Measurements from ENCODE around the gene MRPL4. TPM values are rescaled to one million over a fixed set of nuclear protein-coding genes. Genes with fewer than 3 reads are reported as not detected.
A peak's percentile ranks its signal among the peaks of the same experiment; 100 is the strongest.

Gene MRPL4
- total RNA-seq, 2 donors from 2014 or later, result 28.4 to 29.9 TPM

GRCh38 chr19:10289836-10290356 lies 37.9 kb downstream of the MRPL4 start, which contains the start of gene ICAM5:
TSS of gene ICAM5 (plus strand) at chr19:10289952. CDS start at chr19:10290044, 92 bp downstream.
- DNase-seq (ENCODE audit: low spot score) (no peak), ATAC-seq (ENCODE audit: insufficient number of reproducible peaks, low FRiP score, low read depth) (no peak)
- H3K27me3 ChIP-seq (replicated peaks; ENCODE audit: insufficient read depth), result peaks cover 30% of the 10 kb centered on the region
- H3K4me1 ChIP-seq (ENCODE audit: control insufficient read depth in 1 of 2, low read depth in 2 of 2), result peaks cover 45 to 58% of the 10 kb centered on the region in 2 donors
- H3K4me3 ChIP-seq, result peak within 1 kb of the TSS; percentile 74
- TF ChIP-seq CTCF (IDR thresholded peaks at IDR 0.05), result no peak
- no peaks in the 10 kb centered on the region for H3K36me3 ChIP-seq
- no peaks in the 10 kb centered on the region for H3K9me3 ChIP-seq
- H3K27ac ChIP-seq, result no peak within 1 kb of the TSS

GRCh38 chr19:10290357-10290875 lies 38.4 kb downstream of the MRPL4 start:
- Histone ChIP-seq H3K27ac (no peak overlapping the region), H3K36me3 (no peaks in the 10 kb centered on the region), H3K4me1 (ENCODE audit: control insufficient read depth in 1 of 2, low read depth in 2 of 2) (peaks cover 47 to 61% of the 10 kb centered on the region in 2 donors), H3K4me3 (peak overlapping the region; percentile 74), H3K9me3 (no peaks in the 10 kb centered on the region), H3K27me3 (replicated peaks; ENCODE audit: insufficient read depth) (peaks cover 35% of the 10 kb centered on the region)
- ATAC-seq (ENCODE audit: insufficient number of reproducible peaks, low FRiP score, low read depth) (no peak), DNase-seq (ENCODE audit: low spot score) (no peak)
- no peak for TF ChIP-seq CTCF (IDR thresholded peaks at IDR 0.05)

- no peak for ATAC-seq (ENCODE audit: insufficient number of reproducible peaks, low FRiP score, low read depth)
- H3K4me1 ChIP-seq (ENCODE audit: control insufficient read depth in 1 of 2, low read depth in 2 of 2), result peaks cover 51 to 67% of the 10 kb centered on the region in 2 donors
- H3K9me3 ChIP-seq, result no peaks in the 10 kb centered on the region
These were observed 39.0 kb downstream of the MRPL4 start for GRCh38 chr19:10290876-10291553.

GRCh38 chr19:10291554-10292205 lies 39.7 kb downstream of the MRPL4 start:
- DNase-seq (ENCODE audit: low spot score) (no peak), ATAC-seq (ENCODE audit: insufficient number of reproducible peaks, low FRiP score, low read depth) (no peak)
- Histone ChIP-seq H3K9me3 (no peaks in the 10 kb centered on the region), H3K27ac (peak overlapping the region in 1 of 2 donors; percentile 28), H3K4me3 (peak overlapping the region; percentile 74), H3K27me3 (replicated peaks; ENCODE audit: insufficient read depth) (peaks cover 36% of the 10 kb centered on the region), H3K36me3 (no peaks in the 10 kb centered on the region), H3K4me1 (ENCODE audit: control insufficient read depth in 1 of 2, low read depth in 2 of 2) (peaks cover 51 to 65% of the 10 kb centered on the region in 2 donors)
- no peak for TF ChIP-seq CTCF (IDR thresholded peaks at IDR 0.05)

More at GRCh38 chr19:10290876-10291553, 39.0 kb downstream of the MRPL4 start:
- no peak for TF ChIP-seq CTCF (IDR thresholded peaks at IDR 0.05)
- no peaks in the 10 kb centered on the region for H3K36me3 ChIP-seq
- H3K27ac ChIP-seq, result peak overlapping the region in 1 of 2 donors; percentile 28
- H3K27me3 ChIP-seq (replicated peaks; ENCODE audit: insufficient read depth), result peaks cover 36% of the 10 kb centered on the region
- no peak for DNase-seq (ENCODE audit: low spot score)
- peak overlapping the region; percentile 74 for H3K4me3 ChIP-seq

GRCh38 chr19:10292206-10292788 lies 40.3 kb downstream of the MRPL4 start:
- H3K27me3 ChIP-seq (replicated peaks; ENCODE audit: insufficient read depth), result peaks cover 36% of the 10 kb centered on the region
- DNase-seq (ENCODE audit: low spot score) (peak; percentile 28), ATAC-seq (ENCODE audit: insufficient number of reproducible peaks, low FRiP score, low read depth) (no peak)
- H3K36me3 ChIP-seq, result no peaks in the 10 kb centered on the region
- no peaks in the 10 kb centered on the region for H3K9me3 ChIP-seq
- H3K27ac ChIP-seq, result peak overlapping the region in 1 of 2 donors; percentile 28
- TF ChIP-seq CTCF (IDR thresholded peaks at IDR 0.05), result no peak
- peaks cover 45 to 59% of the 10 kb centered on the region in 2 donors for H3K4me1 ChIP-seq (ENCODE audit: control insufficient read depth in 1 of 2, low read depth in 2 of 2)
- H3K4me3 ChIP-seq, result peak overlapping the region; percentile 74
